Measurements from ENCODE around the gene C1orf185. TPM values are rescaled to one million over a fixed set of nuclear protein-coding genes. Genes with fewer than 3 reads are reported as not detected.

C1orf185 gene
- total RNA-seq, 1 donor from 2014 or later = not detected

DNA sequence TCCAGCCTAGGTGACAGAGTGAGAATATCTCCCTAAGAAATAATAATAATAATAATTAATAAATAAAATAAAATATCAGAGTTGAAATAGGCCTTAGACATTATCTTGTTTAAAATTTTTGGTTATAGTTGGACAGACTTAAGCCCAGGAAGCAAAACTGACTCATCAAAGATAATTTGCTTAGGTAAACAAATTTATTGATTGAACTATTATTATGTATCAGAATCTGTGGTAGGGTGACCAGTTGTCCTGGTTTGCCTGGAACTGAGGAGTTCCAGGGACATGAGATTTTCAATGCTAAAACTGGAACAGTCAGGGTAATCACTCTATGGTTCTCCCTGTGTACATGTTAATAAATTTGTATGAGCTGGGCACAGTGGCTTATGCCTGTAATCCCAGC lies 86.2 kb downstream of the C1orf185 start:
- Histone ChIP-seq H3K27me3 (ENCODE audit: control insufficient read depth, insufficient read depth, low read length) (no peaks in the 10 kb centered on the region), H3K4me3 (ENCODE audit: low read depth, low read length) (no peak overlapping the region), H3K36me3 (ENCODE audit: control insufficient read depth, insufficient read depth, low read length) (no peaks in the 10 kb centered on the region)
- FAIRE-seq (no peak), DNase-seq (ENCODE audit: low read depth) (no peak)
- TF ChIP-seq, protein P1, sequence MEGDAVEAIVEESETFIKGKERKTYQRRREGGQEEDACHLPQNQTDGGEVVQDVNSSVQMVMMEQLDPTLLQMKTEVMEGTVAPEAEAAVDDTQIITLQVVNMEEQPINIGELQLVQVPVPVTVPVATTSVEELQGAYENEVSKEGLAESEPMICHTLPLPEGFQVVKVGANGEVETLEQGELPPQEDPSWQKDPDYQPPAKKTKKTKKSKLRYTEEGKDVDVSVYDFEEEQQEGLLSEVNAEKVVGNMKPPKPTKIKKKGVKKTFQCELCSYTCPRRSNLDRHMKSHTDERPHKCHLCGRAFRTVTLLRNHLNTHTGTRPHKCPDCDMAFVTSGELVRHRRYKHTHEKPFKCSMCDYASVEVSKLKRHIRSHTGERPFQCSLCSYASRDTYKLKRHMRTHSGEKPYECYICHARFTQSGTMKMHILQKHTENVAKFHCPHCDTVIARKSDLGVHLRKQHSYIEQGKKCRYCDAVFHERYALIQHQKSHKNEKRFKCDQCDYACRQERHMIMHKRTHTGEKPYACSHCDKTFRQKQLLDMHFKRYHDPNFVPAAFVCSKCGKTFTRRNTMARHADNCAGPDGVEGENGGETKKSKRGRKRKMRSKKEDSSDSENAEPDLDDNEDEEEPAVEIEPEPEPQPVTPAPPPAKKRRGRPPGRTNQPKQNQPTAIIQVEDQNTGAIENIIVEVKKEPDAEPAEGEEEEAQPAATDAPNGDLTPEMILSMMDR (IDR thresholded peaks at IDR 0.05; ENCODE audit: insufficient read depth, low read length, severe bottlenecking) = no peak

- FAIRE-seq (no peak), DNase-seq (ENCODE audit: low read depth) (peak; percentile 63)
- H3K4me3 ChIP-seq (ENCODE audit: low read depth, low read length) = no peak overlapping the region
- H3K27me3 ChIP-seq (ENCODE audit: control insufficient read depth, insufficient read depth, low read length) = no peaks in the 10 kb centered on the region
- H3K36me3 ChIP-seq (ENCODE audit: control insufficient read depth, insufficient read depth, low read length) = no peaks in the 10 kb centered on the region
- TF ChIP-seq, protein P1 (IDR thresholded peaks at IDR 0.05; ENCODE audit: insufficient read depth, low read length, severe bottlenecking) = peak; percentile 60
Measured at GRCh38 chr1:51189421-51190073, 87.5 kb downstream of the C1orf185 start.

GRCh38 chr1:51190961-51191360 lies 88.9 kb downstream of the C1orf185 start:
- H3K36me3 ChIP-seq (ENCODE audit: control insufficient read depth, insufficient read depth, low read length) = no peaks in the 10 kb centered on the region
- no peak for DNase-seq (ENCODE audit: low read depth)
- TF ChIP-seq, protein P1 (IDR thresholded peaks at IDR 0.05; ENCODE audit: insufficient read depth, low read length, severe bottlenecking) = no peak
- H3K27me3 ChIP-seq (ENCODE audit: control insufficient read depth, insufficient read depth, low read length) = no peaks in the 10 kb centered on the region
- H3K4me3 ChIP-seq (ENCODE audit: low read depth, low read length) = no peak overlapping the region
- no peak for FAIRE-seq

DNA sequence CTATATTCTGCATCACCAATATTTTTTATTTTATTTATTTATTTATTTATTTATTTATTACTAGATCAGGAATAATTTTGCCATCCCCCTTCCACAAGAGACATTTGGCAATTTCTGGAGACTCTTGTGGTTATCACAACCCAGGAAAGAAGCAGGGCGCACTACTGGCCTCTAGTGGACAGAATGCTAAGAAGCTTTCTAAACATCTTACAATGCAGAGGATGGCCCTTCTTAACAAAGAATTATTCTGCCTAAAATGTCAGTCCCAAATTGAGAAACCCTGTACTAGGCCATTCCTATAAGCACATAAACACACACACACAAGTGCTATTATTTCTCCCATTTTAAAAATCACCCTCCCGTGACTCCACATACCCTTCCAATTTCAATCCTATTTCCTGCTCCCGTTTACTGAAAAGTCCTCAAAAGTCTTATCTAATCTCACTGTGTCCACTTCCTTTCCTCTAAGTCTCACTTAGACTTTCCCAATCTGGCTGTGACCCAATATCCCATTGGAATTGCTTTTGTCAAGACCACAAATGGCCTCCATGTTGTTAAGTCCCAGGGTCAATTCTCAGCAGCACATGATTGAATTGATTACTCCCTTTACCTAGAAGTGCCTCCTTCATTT lies 90.3 kb downstream of the C1orf185 start:
- Histone ChIP-seq H3K4me3 (ENCODE audit: low read depth, low read length) (no peak overlapping the region), H3K27me3 (ENCODE audit: control insufficient read depth, insufficient read depth, low read length) (no peaks in the 10 kb centered on the region), H3K36me3 (ENCODE audit: control insufficient read depth, insufficient read depth, low read length) (no peaks in the 10 kb centered on the region)
- TF ChIP-seq, protein P1 (IDR thresholded peaks at IDR 0.05; ENCODE audit: insufficient read depth, low read length, severe bottlenecking) = peak; percentile 78
- DNase-seq (ENCODE audit: low read depth) (peak; percentile 67), FAIRE-seq (no peak)

DNA sequence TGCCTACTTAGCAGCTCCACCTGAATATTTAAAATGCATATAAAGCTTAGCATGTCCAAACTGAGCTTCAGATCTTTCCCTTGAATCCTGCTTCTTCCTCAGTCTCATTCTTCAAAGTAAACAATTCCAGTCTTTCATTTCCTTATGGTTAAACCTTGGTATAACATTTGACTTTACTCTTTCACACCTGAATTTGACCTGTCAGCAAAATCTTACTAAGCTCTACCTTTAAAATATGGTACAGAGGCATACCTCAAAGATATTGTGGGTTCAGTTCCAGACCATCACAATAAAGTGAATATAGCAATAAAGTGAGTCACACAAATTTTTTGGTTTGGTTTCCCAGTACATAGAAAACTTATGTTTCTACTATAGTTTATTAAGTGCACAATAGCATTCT lies 91.5 kb downstream of the C1orf185 start:
- Histone ChIP-seq H3K36me3 (ENCODE audit: control insufficient read depth, insufficient read depth, low read length) (no peaks in the 10 kb centered on the region), H3K4me3 (ENCODE audit: low read depth, low read length) (no peak overlapping the region), H3K27me3 (ENCODE audit: control insufficient read depth, insufficient read depth, low read length) (no peaks in the 10 kb centered on the region)
- TF ChIP-seq, protein P1 (IDR thresholded peaks at IDR 0.05; ENCODE audit: insufficient read depth, low read length, severe bottlenecking) = no peak
- DNase-seq (ENCODE audit: low read depth) (no peak), FAIRE-seq (no peak)

Other genes with a start within 250 kb of the C1orf185 start
- gene FAF1, start 142.0 kb upstream of the C1orf185 start, total RNA-seq = 44.5 and 52.7 TPM in 2 replicates
- gene CDKN2C, start 132.0 kb upstream of the C1orf185 start, total RNA-seq = 0.79 and 1.0 TPM in 2 replicates
- 94.0 and 184 TPM in 2 replicates for gene RNF11, start 134.0 kb downstream of the C1orf185 start, total RNA-seq
- 6.1 and 20.5 TPM in 2 replicates for gene TTC39A, start 228.3 kb downstream of the C1orf185 start, total RNA-seq

Measured in bronchial epithelial cell (primary cell).